HepG2 (cell line): Measurements from ENCODE around the gene WDR18. TPM values are rescaled to one million over a fixed set of nuclear protein-coding genes. Genes with fewer than 3 reads are reported as not detected.
A peak's percentile ranks its signal among the peaks of the same experiment; 100 is the strongest.

Experiments
- ARNT ChIP-seq: fragments of 450-650 bp; IDR thresholded peaks from 2 replicates; pipeline ENCODE4 v1.6.1; 2017
- HMG20A ChIP-seq: IDR thresholded peaks from 2 replicates; pipeline ENCODE4 v1.6.1; 2016; ENCODE audit warnings: borderline replicate concordance
- MAFK ChIP-seq, 2 experiments: IDR thresholded peaks in 1 of 2; conservative IDR thresholded peaks in 1 of 2; 2 replicates each; pipeline ENCODE4 v1.6.1; 2011; ENCODE audit warnings: improper control_type of control experiment in 2 of 2, low read length in 2 of 2
- MYC ChIP-seq: sonication (generic); formaldehyde crosslinking; IDR thresholded peaks from 2 replicates; pipeline ENCODE4 v1.9.0; 2021; ENCODE audit warnings: missing genetic modification reagents, borderline replicate concordance
- RARA ChIP-seq: IDR thresholded peaks from 2 replicates; pipeline ENCODE4 v1.6.1; 2016; ENCODE audit warnings: missing genetic modification reagents, missing compliant biosample characterization
- SNRNP70 ChIP-seq: fragments of 200-400 bp; formaldehyde crosslinking; IDR thresholded peaks from 2 replicates; pipeline ENCODE4 v1.6.1; 2017; ENCODE audit warnings: mild to moderate bottlenecking, low read depth, low read length, moderate library complexity
- ZNF124 ChIP-seq: sonication (generic); formaldehyde crosslinking; IDR thresholded peaks from 2 replicates; pipeline ENCODE4 v1.4.0; 2020; ENCODE audit warnings: missing genetic modification reagents
- ZNF207 ChIP-seq: fragments of 450-650 bp; IDR thresholded peaks from 2 replicates; pipeline ENCODE4 v1.6.1; 2016; ENCODE audit warnings: antibody characterized with exemption, borderline replicate concordance
- ZSCAN21 ChIP-seq: sonication (generic); formaldehyde crosslinking; IDR thresholded peaks from 2 replicates; pipeline ENCODE4 v1.8.0; 2022; ENCODE audit warnings: mild to moderate bottlenecking, missing genetic modification reagents, moderate library complexity, borderline replicate concordance
- polyA plus RNA-seq, 8 experiments: library from polyadenylated mRNA; depleted of rRNA in 3 of 8; stranded (reverse) in 7 of 8; unstranded in 1 of 8; fragments of >200 nt; fragmentation: Illumina TruSeq in 4 of 8; extraction: Trizol in 4 of 8; gene quantifications; 2 replicates each; pipeline versions ENCODE4 v1.2.1 to v1.2.3, GENCODE V29; 2011 to 2016; ENCODE audit warnings: low read depth in 4 of 8, missing spikeins in 1 of 8, mixed read lengths in 1 of 8; ENCODE audit not compliant: insufficient read depth in 1 of 8
- total RNA-seq, 5 experiments: library from RNA; depleted of rRNA; stranded (reverse); fragments of >200 nt; fragmentation: Illumina TruSeq; extraction: Trizol; gene quantifications; 2 replicates each; pipeline ENCODE4 v1.2.3, GENCODE V29; 2016; ENCODE audit warnings: low read depth in 1 of 5
- TF ChIP-seq, protein P1 (sequence below): sonication (generic); formaldehyde crosslinking; IDR thresholded peaks from 2 replicates; pipeline ENCODE4 v1.5.0; 2020; ENCODE audit warnings: mild to moderate bottlenecking, missing genetic modification reagents
- TF ChIP-seq, protein P2 (sequence below): IDR thresholded peaks from 2 replicates; pipeline ENCODE4 v1.6.1; 2016; ENCODE audit warnings: mild to moderate bottlenecking
- TF ChIP-seq, protein P3 (sequence below), 2 experiments: sonication (generic) in 1 of 2; formaldehyde crosslinking in 1 of 2; IDR thresholded peaks; 2 replicates each; pipeline versions ENCODE4 v1.4.0 to v1.6.1; 2016 to 2020; ENCODE audit warnings: borderline replicate concordance in 1 of 2, low read depth in 1 of 2, mild to moderate bottlenecking in 1 of 2, missing genetic modification reagents in 1 of 2
- TF ChIP-seq, protein P4 (sequence below): IDR thresholded peaks from 2 replicates; pipeline ENCODE4 v1.4.0; 2020; ENCODE audit warnings: mild to moderate bottlenecking, missing genetic modification reagents
- TF ChIP-seq, protein P5 (sequence below): IDR thresholded peaks from 2 replicates; pipeline ENCODE4 v1.6.1; 2016

Gene WDR18
- total and polyA plus RNA-seq, 2 of the 13 experiments (the other 11 are each of a cell fraction or from before 2014, with no cell fraction given): 36.4 to 47.6 TPM

DNA sequence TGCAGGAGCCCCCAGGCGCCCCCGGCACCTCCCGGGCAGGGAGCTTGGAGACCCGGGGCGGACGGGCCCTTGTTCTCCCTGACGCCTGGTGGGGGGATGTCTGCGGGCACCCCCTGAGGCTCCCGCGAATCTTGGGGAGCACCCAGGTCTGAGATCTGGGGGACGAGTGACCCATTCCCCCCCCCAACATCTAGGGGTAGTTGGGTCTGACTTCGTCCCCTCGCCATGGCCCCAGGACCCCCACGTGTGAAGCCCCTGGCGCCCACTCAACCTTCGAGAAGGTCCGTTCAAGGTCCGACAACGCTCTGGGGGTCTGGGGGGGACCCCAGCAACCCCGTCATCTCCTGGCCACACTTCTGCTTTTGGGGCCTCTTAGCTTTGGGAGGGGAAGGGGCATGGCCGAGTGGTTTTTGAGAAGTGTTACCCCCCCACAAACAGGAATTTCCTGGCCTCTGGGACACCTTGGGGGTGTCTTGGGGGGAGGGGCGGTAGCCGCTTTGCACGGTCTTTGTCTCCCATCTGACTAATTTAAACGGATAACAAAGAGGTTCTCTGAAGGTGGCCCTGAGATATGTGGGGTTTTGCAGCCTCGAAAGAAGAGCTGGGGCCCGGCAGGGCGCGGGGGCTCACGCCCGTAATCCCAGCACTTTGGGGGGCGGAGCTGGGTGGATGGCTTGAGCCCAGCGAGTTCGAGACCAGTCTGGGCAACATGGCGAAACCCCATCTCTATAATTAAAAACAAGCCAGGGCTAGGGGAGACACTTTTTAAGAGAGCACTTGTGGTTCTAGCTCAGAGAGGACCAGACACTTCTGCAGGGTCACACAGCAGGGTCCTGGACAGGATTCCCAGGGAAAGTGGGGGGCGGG, 42.9 kb downstream of the WDR18 start (continued):
- TF ChIP-seq, protein P1, sequence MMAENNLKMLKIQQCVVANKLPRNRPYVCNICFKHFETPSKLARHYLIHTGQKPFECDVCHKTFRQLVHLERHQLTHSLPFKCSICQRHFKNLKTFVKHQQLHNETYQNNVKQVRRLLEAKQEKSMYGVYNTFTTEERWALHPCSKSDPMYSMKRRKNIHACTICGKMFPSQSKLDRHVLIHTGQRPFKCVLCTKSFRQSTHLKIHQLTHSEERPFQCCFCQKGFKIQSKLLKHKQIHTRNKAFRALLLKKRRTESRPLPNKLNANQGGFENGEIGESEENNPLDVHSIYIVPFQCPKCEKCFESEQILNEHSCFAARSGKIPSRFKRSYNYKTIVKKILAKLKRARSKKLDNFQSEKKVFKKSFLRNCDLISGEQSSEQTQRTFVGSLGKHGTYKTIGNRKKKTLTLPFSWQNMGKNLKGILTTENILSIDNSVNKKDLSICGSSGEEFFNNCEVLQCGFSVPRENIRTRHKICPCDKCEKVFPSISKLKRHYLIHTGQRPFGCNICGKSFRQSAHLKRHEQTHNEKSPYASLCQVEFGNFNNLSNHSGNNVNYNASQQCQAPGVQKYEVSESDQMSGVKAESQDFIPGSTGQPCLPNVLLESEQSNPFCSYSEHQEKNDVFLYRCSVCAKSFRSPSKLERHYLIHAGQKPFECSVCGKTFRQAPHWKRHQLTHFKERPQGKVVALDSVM: no peak
- no peak; the same call in 1 of the 2 replicates for TF ChIP-seq MYC (CRISPR knock-in tag)
- TF ChIP-seq, protein P2, sequence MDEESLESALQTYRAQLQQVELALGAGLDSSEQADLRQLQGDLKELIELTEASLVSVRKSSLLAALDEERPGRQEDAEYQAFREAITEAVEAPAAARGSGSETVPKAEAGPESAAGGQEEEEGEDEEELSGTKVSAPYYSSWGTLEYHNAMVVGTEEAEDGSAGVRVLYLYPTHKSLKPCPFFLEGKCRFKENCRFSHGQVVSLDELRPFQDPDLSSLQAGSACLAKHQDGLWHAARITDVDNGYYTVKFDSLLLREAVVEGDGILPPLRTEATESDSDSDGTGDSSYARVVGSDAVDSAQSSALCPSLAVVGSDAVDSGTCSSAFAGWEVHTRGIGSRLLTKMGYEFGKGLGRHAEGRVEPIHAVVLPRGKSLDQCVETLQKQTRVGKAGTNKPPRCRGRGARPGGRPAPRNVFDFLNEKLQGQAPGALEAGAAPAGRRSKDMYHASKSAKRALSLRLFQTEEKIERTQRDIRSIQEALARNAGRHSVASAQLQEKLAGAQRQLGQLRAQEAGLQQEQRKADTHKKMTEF (CRISPR knock-in tag): 0 out of 2 replicates have a peak, but pooled peaks have one; percentile 44
- TF ChIP-seq SNRNP70: no peak
- TF ChIP-seq, protein P3, sequence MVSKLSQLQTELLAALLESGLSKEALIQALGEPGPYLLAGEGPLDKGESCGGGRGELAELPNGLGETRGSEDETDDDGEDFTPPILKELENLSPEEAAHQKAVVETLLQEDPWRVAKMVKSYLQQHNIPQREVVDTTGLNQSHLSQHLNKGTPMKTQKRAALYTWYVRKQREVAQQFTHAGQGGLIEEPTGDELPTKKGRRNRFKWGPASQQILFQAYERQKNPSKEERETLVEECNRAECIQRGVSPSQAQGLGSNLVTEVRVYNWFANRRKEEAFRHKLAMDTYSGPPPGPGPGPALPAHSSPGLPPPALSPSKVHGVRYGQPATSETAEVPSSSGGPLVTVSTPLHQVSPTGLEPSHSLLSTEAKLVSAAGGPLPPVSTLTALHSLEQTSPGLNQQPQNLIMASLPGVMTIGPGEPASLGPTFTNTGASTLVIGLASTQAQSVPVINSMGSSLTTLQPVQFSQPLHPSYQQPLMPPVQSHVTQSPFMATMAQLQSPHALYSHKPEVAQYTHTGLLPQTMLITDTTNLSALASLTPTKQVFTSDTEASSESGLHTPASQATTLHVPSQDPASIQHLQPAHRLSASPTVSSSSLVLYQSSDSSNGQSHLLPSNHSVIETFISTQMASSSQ (IDR thresholded peaks at IDR 0.05; ENCODE audit: low read depth): no peak
- TF ChIP-seq, protein P3 (CRISPR knock-in tag; IDR thresholded peaks at IDR 0.05; ENCODE audit: borderline replicate concordance): no peak
- TF ChIP-seq, protein P4, sequence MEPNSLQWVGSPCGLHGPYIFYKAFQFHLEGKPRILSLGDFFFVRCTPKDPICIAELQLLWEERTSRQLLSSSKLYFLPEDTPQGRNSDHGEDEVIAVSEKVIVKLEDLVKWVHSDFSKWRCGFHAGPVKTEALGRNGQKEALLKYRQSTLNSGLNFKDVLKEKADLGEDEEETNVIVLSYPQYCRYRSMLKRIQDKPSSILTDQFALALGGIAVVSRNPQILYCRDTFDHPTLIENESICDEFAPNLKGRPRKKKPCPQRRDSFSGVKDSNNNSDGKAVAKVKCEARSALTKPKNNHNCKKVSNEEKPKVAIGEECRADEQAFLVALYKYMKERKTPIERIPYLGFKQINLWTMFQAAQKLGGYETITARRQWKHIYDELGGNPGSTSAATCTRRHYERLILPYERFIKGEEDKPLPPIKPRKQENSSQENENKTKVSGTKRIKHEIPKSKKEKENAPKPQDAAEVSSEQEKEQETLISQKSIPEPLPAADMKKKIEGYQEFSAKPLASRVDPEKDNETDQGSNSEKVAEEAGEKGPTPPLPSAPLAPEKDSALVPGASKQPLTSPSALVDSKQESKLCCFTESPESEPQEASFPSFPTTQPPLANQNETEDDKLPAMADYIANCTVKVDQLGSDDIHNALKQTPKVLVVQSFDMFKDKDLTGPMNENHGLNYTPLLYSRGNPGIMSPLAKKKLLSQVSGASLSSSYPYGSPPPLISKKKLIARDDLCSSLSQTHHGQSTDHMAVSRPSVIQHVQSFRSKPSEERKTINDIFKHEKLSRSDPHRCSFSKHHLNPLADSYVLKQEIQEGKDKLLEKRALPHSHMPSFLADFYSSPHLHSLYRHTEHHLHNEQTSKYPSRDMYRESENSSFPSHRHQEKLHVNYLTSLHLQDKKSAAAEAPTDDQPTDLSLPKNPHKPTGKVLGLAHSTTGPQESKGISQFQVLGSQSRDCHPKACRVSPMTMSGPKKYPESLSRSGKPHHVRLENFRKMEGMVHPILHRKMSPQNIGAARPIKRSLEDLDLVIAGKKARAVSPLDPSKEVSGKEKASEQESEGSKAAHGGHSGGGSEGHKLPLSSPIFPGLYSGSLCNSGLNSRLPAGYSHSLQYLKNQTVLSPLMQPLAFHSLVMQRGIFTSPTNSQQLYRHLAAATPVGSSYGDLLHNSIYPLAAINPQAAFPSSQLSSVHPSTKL: no peak
- no peak for TF ChIP-seq MAFK (conservative IDR thresholded peaks at IDR 0.05 in 1 of 2, IDR thresholded peaks at IDR 0.05 in 1 of 2; ENCODE audit: low read length in 2 of 2)
- TF ChIP-seq, protein P5, sequence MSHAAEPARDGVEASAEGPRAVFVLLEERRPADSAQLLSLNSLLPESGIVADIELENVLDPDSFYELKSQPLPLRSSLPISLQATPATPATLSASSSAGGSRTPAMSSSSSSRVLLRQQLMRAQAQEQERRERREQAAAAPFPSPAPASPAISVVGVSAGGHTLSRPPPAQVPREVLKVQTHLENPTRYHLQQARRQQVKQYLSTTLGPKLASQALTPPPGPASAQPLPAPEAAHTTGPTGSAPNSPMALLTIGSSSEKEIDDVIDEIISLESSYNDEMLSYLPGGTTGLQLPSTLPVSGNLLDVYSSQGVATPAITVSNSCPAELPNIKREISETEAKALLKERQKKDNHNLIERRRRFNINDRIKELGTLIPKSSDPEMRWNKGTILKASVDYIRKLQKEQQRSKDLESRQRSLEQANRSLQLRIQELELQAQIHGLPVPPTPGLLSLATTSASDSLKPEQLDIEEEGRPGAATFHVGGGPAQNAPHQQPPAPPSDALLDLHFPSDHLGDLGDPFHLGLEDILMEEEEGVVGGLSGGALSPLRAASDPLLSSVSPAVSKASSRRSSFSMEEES: no peak
- no peak for TF ChIP-seq RARA (CRISPR knock-in tag)
- no peak for TF ChIP-seq ZSCAN21 (CRISPR knock-in tag)
- TF ChIP-seq ZNF207: no peak
- TF ChIP-seq ARNT: no peak
- no peak for TF ChIP-seq HMG20A (CRISPR knock-in tag)
- no peak for TF ChIP-seq ZNF124
